Ramos (cell line): Measurements from ENCODE around the gene AK4.

ENCODE experiments used
- in situ Hi-C: fragments of 300-500 bp; cut with MboI; formaldehyde crosslinking; loops from one replicate; pipeline ENCODE4 v1.14.3; 2022; ENCODE audit warnings: low sequenced_read_pairs; ENCODE audit not compliant: unreplicated experiment

Gene AK4

GRCh38 chr1:65175171-65176055 lies 27.4 kb downstream of the AK4 start:
- in situ Hi-C loops, result no loop called here

GRCh38 chr1:65176056-65176450 lies 28.1 kb downstream of the AK4 start:
- in situ Hi-C loops, result no loop called here

DNA sequence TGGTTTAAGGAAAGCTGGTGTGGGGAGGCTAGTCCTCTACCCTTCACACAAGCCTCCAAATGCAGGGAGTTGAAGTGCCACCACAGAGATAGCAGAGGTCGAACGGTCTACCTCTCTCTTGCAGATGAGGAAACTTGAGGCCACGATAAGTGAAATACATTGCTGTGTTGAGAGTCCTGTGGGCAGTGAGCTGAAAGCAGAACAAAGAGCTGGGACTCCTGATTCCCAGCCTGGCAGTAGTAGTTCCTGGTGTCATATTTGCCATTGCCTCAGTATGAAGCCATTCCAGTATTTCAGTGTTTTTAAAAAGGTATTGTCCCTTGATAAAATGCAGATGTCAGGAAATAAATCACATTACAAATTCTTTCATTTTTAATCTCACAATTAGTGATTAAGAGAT lies 28.6 kb downstream of the AK4 start:
- in situ Hi-C loops, result no loop called here

- in situ Hi-C loops, result no loop called here
Observed at GRCh38 chr1:65177457-65177856, 29.5 kb downstream of the AK4 start.

DNA sequence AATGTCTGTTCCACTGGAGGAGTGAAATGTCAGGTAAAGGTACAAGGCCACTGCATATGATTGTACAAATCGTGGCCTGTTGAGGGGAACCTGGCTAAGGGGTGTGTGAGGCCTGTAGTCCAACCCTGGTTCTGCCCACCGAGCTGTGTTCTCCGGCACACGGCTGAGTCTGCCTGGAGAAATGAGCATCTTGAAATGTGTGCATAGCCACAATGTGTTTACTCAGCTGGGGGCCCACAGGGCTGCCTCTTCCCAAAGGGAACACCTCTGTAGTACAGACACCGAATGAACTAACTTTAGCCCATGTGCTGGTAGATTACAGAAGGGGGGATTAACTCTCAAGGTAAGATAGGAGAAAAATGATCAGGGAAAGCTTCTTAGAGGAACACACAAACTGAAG lies 30.2 kb downstream of the AK4 start:
- in situ Hi-C loops, result no loop called here

DNA sequence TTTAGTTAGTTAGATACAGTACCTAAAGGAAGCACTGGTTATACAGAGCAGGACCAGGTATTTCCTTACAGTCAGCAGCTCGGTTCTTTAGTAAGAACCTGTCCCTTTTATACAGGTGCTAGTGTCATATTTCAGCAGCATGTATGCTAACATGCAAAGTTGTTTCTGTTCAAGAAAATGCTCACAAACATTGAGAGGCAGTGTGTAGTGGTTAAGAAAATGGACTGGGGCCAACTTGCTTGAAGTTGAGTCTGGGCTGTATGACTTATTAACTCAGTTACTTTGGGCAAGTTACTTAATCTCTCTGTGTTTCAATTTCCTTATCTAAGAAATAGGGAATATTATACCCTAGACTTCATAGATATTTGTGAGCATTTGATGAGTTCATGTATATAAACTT lies 31.1 kb downstream of the AK4 start:
- in situ Hi-C loops, result no loop called here

GRCh38 chr1:65180977-65181376 lies 33.0 kb downstream of the AK4 start:
- in situ Hi-C loops, result no loop called here

DNA sequence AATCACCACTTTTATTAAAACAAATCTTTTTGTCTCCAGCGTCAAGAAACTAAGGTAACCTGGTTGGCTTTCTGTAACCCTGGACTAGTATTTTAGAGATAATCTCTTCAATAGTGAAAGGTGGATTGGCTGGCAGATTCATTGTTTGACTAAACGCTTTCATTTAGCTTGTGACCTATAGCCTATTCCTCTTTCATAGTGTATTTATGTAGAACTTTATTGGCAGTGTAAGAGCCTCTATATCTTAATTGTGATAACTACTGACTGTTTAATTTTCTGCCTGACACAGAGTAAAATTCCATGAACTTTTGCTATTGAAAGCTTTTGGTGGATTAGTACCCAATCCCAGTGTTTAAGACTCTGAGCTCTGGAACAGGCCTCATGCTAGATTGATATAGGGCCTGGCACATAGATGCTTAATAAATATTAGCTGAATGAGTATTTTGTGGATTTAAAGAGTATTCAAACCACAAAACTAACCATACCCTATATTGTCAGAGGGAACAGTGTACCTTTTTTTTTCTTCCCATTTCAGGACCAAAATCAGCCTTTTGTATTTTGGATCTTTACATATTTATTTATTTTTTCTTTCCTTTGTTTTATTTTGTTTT lies 34.8 kb downstream of the AK4 start:
- in situ Hi-C loops, result no loop called here

- in situ Hi-C loops, result no loop called here
Observed at GRCh38 chr1:65189576-65190115, 41.6 kb downstream of the AK4 start.

DNA sequence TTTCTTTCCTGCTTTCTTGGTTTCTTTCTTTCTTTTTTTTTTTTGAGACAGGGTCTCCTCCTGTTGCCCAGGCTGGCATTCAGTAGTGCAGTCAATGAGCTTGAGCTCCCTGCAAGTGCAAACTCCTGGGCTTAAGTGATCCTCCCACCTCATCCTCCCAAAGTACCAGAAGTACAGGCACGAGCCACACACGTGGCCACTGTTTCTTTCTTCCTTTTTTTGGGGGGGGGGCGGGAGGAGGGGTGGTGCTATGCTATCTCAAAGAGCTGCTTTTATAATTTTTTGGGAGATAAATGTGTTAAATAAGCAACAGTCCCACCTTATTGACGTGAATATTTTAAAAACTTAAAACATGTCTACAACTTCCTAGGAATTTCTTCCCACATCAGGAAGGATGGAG lies 42.2 kb downstream of the AK4 start:
- in situ Hi-C loops, result no loop called here

GRCh38 chr1:65193129-65193695 lies 45.2 kb downstream of the AK4 start:
- in situ Hi-C loops, result no loop called here

GRCh38 chr1:65195495-65196417 lies 47.8 kb downstream of the AK4 start:
- in situ Hi-C loops, result no loop called here

- in situ Hi-C loops, result no loop called here
Observed at GRCh38 chr1:65196926-65197325, 48.9 kb downstream of the AK4 start.

DNA sequence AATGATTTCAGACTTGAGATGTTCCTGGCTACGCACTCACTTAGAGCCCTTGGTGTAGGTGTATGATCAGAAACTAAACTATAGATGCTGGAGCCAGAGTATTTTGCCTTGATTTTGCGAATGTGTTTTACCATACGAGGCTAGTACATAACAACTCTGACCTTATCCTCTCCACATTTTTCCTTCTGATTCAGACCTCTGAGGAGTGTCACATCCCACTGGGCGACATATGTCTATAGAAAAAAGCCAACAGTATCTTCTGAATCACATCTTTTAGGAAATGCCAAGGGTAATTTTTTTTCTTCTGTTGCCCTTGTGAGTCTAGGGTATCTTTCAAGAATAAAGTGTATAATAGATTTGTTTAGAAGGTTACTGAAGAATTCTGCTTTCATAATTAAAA lies 49.6 kb downstream of the AK4 start:
- in situ Hi-C loops, result no loop called here

GRCh38 chr1:65198096-65198495 lies 50.1 kb downstream of the AK4 start:
- in situ Hi-C loops, result no loop called here

GRCh38 chr1:65200411-65200810 lies 52.4 kb downstream of the AK4 start:
- in situ Hi-C loops, result no loop called here

GRCh38 chr1:65206836-65207235 lies 58.8 kb downstream of the AK4 start:
- in situ Hi-C loops, result no loop called here

DNA sequence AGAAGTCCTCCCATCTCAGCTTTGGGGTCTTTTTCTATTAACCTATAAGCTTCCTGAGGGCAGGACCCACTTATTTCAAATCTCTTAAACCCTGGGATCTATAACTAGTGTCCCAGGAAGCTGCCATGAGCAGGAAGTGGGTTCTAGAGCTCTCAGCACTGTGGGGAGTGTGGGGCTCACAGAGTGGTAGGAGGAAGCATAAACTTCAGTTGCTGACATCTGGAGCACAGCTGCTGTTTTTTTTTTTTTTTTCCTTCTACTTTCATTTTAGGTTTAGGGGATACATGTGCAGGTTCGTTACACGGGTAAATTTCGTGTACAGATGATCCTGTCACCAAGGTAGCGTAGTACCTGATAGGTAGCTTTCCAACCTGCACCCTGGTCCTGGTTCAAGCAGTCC lies 59.3 kb downstream of the AK4 start:
- in situ Hi-C loops, result no loop called here

DNA sequence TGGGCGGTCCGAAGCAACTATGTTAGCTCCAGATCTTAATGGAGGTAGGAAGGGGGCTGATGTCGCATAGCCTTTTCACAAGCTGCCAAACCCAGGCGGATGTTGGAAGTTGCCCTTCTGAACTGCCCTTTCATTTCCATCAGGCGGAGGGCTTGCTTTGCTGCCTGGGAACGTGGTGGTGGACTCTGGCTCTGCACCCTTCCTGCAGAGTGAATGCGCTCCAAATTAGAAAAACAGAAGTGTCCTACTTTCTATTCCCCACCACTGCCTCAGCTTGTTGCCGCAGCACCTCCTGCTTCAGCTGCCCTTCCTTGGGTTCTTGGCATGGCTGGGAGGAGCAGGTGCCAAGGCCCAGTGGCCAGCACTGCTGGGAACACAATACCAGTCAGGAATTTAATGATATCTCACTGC lies 60.6 kb downstream of the AK4 start:
- in situ Hi-C loops, result no loop called here
